ENCODE data around the gene DNER. TPM values are rescaled to one million over a fixed set of nuclear protein-coding genes. Genes with fewer than 3 reads are reported as not detected.

Gene DNER
- total and polyA plus RNA-seq, 2 of the 4 experiments (the other 2 are of a cell fraction): under 0.01 to 0.14 TPM

DNA sequence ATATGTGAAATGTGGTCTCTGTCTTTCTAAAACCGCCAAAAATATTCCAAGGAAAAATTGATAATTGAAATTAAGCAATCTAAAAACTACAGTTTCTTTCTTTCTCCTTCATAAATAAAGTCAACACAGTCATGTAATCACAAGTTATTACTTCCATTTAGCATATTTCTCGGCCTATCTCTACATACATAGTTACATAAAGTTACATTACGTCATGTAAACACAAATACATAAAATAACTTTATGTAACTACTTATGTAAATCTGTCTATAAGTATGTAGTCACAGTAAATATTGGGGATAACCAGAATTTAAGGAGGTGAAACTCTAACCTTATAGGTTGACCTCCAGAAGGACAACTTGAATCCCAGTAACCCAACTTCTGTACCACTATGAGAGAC is 394.8 kb downstream of the DNER start:
- H3K4me2 ChIP-seq (ENCODE audit: low read depth, low read length): no peak overlapping the region
- in situ Hi-C loops (cut with MboI; ENCODE audit: low sequenced_read_pairs): no loop called here
- H2BK120ac ChIP-seq (ENCODE audit: low read depth, low read length): no peak overlapping the region
- no peak overlapping the region for H3K18ac ChIP-seq (ENCODE audit: low read depth, low read length)
- no peak overlapping the region for H3K4me3 ChIP-seq (ENCODE audit: insufficient read depth, low read depth, low read length)
- no peak overlapping the region for H2BK20ac ChIP-seq (ENCODE audit: low read depth, low read length)
- TF ChIP-seq RCOR1 (IDR thresholded peaks at IDR 0.05; ENCODE audit: insufficient replicate concordance, low read length): no peak
- no peak for TF ChIP-seq CHD1 (IDR thresholded peaks at IDR 0.05; ENCODE audit: low read depth, low read length)
- TF ChIP-seq, protein P1, sequence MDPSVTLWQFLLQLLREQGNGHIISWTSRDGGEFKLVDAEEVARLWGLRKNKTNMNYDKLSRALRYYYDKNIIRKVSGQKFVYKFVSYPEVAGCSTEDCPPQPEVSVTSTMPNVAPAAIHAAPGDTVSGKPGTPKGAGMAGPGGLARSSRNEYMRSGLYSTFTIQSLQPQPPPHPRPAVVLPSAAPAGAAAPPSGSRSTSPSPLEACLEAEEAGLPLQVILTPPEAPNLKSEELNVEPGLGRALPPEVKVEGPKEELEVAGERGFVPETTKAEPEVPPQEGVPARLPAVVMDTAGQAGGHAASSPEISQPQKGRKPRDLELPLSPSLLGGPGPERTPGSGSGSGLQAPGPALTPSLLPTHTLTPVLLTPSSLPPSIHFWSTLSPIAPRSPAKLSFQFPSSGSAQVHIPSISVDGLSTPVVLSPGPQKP (IDR thresholded peaks at IDR 0.05; ENCODE audit: borderline replicate concordance, low read depth, low read length): no peak
- TF ChIP-seq MAFK (IDR thresholded peaks at IDR 0.05; ENCODE audit: low read depth, low read length): no peak
- H3K56ac ChIP-seq (ENCODE audit: extremely low read depth, insufficient read depth, low read length): no peak overlapping the region
- H2AK5ac ChIP-seq (ENCODE audit: low read depth, low read length): no peak overlapping the region
- H3K14ac ChIP-seq (replicated peaks; ENCODE audit: low read depth, low read length): no peak overlapping the region
- peaks cover 3% of the 10 kb centered on the region; the same call in 1 of the 2 replicates for H3K9me3 ChIP-seq (ENCODE audit: control insufficient read depth, insufficient read depth, low read length)
- no peaks in the 10 kb centered on the region for H4K20me1 ChIP-seq (ENCODE audit: insufficient read depth, low read length)
- H2BK15ac ChIP-seq (ENCODE audit: low read depth, low read length): no peak overlapping the region
- H2BK5ac ChIP-seq (ENCODE audit: low read depth, low read length, poor library complexity, severe bottlenecking): no peak overlapping the region
- POLR2A ChIA-PET (ENCODE audit: unreplicated experiment): no interaction called here
- H4K91ac ChIP-seq (ENCODE audit: insufficient read depth, low read depth, low read length): no peak overlapping the region
- H3K4ac ChIP-seq (ENCODE audit: low read depth, low read length): no peak overlapping the region
- H4K5ac ChIP-seq (ENCODE audit: low read depth, low read length): no peak overlapping the region
- CTCF ChIA-PET: no interaction called here
- no peak overlapping the region for H2AFZ ChIP-seq (replicated peaks; ENCODE audit: low read length, poor library complexity)
- BruUV-seq (replicated peaks): no TSS peak
- WGBS, 2 experiments (ENCODE audit: extremely low coverage in 2 of 2, insufficient read length in 1 of 2): no CpG with 5 or more reads among the region's 3 CpGs
- no peak overlapping the region for H2AK9ac ChIP-seq (replicated peaks; ENCODE audit: low read depth, low read length, poor library complexity)
- no peaks in the 10 kb centered on the region for H3K27me3 ChIP-seq (ENCODE audit: control insufficient read depth, insufficient read depth, low read length)
- H3K23ac ChIP-seq (ENCODE audit: low read depth, low read length): no peak overlapping the region
- ATAC-seq (ENCODE audit: low read depth) (no peak), DNase-seq (no peak)
- intact Hi-C loops (cut with micrococcal nuclease): no loop called here
- no peaks in the 10 kb centered on the region for H3K9me1 ChIP-seq (ENCODE audit: insufficient read depth, low read length)
- no peaks in the 10 kb centered on the region for H3K4me1 ChIP-seq (ENCODE audit: control insufficient read depth, insufficient read depth, low read length)
- H3K36me3 ChIP-seq (ENCODE audit: control insufficient read depth, insufficient read depth, low read length): no peaks in the 10 kb centered on the region
- H4K8ac ChIP-seq (ENCODE audit: low read depth in 2 of 2, low read length in 2 of 2): no peak overlapping the region
- no peaks in the 10 kb centered on the region for H3K79me1 ChIP-seq (ENCODE audit: low read depth in 1 of 2, low read length in 2 of 2)
- dilution Hi-C loops (cut with HindIII; ENCODE audit: low sequenced_read_pairs, unreplicated experiment): no loop called here
- H3K27ac ChIP-seq (ENCODE audit: insufficient read depth, low read length): no peak overlapping the region
- no peak overlapping the region for H3K9ac ChIP-seq (ENCODE audit: low read depth, low read length)

Data from IMR-90 (cell line).